Hematopoietic multipotent progenitor cell treated with erythropoietin and hydrocortisone succinate and interleukin-3 and kit ligand, for 15 days (in vitro differentiated cells): ENCODE results near the gene ADARB2.
"Not testable (repeated sequence)": the region's sequence is repeated elsewhere in the genome, so short reads cannot be mapped to it uniquely, and the experiment has no call there.

Experiments used
- DNase-seq: peaks from one replicate; pipeline ENCODE4 v3.0.0-alpha.2; 2015; ENCODE audit warnings: low spot score

Gene ADARB2

GRCh38 chr10:1408651-1409367 is 328.5 kb downstream of the ADARB2 start:
- DNase-seq = no peak

GRCh38 chr10:1406967-1407945 is 330.1 kb downstream of the ADARB2 start:
- DNase-seq = no peak

GRCh38 chr10:1406132-1406966 is 331.0 kb downstream of the ADARB2 start:
- DNase-seq = no peak

GRCh38 chr10:1404323-1405260 is 332.7 kb downstream of the ADARB2 start:
- no peak for DNase-seq

- DNase-seq = no peak
Measured at GRCh38 chr10:1403508-1404322, 333.6 kb downstream of the ADARB2 start.

GRCh38 chr10:1402816-1403507 is 334.4 kb downstream of the ADARB2 start:
- DNase-seq = no peak

GRCh38 chr10:1402016-1402770 is 335.1 kb downstream of the ADARB2 start:
- DNase-seq = no peak

GRCh38 chr10:1401071-1401965 is 336.0 kb downstream of the ADARB2 start:
- no peak for DNase-seq

GRCh38 chr10:1400101-1401070 is 336.9 kb downstream of the ADARB2 start:
- DNase-seq = no peak

- no peak for DNase-seq
Measured at GRCh38 chr10:1399431-1400100, 337.8 kb downstream of the ADARB2 start.

GRCh38 chr10:1398626-1399410 is 338.5 kb downstream of the ADARB2 start:
- no peak for DNase-seq

- DNase-seq = not testable (repeated sequence)
Measured at GRCh38 chr10:1398116-1398515, 339.2 kb downstream of the ADARB2 start.

- DNase-seq = no peak
Measured at GRCh38 chr10:1396297-1396635, 341.1 kb downstream of the ADARB2 start.

GRCh38 chr10:1395481-1396296 is 341.6 kb downstream of the ADARB2 start:
- DNase-seq = no peak
